ENCODE results near the gene BMPR1A.

DNA sequence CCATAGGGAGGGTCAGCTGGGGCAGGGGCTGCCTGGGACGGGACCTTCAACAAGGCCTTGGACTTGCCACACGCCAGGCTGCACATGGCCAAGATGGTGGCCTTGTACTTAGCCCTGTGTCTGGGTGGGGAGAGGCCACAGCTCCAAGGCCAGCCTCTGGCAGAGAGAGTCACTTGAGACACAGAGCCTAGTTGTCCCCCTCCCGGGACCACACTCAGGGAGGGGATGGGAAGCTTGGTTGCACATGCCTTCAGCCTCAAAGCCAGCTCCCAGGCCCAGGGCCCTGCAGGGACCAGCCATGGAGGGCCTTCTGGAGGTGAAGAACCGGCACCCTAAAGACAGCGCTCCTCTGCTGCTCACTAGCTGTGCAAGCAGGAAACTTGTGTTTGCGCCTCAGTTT, 184.3 kb downstream of the BMPR1A start:
- TF ChIP-seq POLR2A (IDR thresholded peaks at IDR 0.05; ENCODE audit: low read length), result no peak
- TF ChIP-seq GATA1 (IDR thresholded peaks at IDR 0.05; ENCODE audit: low read depth, low read length), result no peak
